Kidney epithelial cell (primary cell): ENCODE measurements around the gene CYP2S1. TPM values are rescaled to one million over a fixed set of nuclear protein-coding genes. Genes with fewer than 3 reads are reported as not detected.

Experiments
- DNase-seq: peaks from one replicate; pipeline ENCODE4 v3.0.0-alpha.2; 2010; ENCODE audit warnings: low read depth
- H3K27me3 ChIP-seq: 2 replicates; pipeline ENCODE4 v1.6.0; 2011; ENCODE audit warnings: low read length; ENCODE audit not compliant: control insufficient read depth, insufficient read depth
- H3K36me3 ChIP-seq: 2 replicates; pipeline ENCODE4 v1.5.1; 2011; ENCODE audit warnings: low read length; ENCODE audit not compliant: control insufficient read depth, insufficient read depth
- H3K4me3 ChIP-seq: 2 replicates; pipeline ENCODE4 v1.5.1; 2011; ENCODE audit warnings: low read depth, mild to moderate bottlenecking, control low read depth, low read length
- CTCF ChIP-seq: IDR thresholded peaks from 2 replicates; pipeline ENCODE4 v1.5.1; 2011; ENCODE audit warnings: mild to moderate bottlenecking, moderate library complexity, low read length, control low read depth, inconsistent platforms; ENCODE audit not compliant: insufficient read depth, poor library complexity, severe bottlenecking
- total RNA-seq: library from RNA; depleted of rRNA; stranded (reverse); fragments of >200 nt; gene quantifications from 2 replicates; pipeline ENCODE4 v1.2.3, GENCODE V29; 2015

The CYP2S1 gene
- total RNA-seq, 1 donor from 2014 or later: 4.9 TPM

- no peak overlapping the region for H3K4me3 ChIP-seq
- TF ChIP-seq CTCF: no peak
- no peak for DNase-seq
Measured at GRCh38 chr19:41159881-41160280, 33.1 kb upstream of the CYP2S1 start.

DNA sequence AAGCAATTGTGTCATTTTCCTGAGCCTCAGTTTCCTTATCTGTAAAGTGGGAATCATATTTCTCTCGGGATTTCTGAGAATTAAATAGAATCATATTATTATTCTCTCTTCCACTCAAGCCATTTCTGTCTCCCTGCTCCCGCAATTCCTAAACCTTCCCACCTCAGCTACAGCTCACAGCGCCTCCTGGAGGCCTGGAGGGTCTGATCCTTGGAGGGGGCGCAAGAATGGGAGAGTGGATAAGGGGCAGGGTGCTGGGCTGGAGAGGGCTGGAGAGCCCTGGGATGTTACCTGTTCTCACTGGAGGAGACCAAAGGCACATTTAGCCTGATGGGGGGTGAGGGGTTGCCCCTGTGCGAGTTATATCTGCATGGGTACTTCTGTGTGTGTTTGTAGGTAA, 31.1 kb upstream of the CYP2S1 start:
- no peak overlapping the region for H3K4me3 ChIP-seq
- DNase-seq: no peak
- TF ChIP-seq CTCF: no peak

More at GRCh38 chr19:41159881-41160280, 33.1 kb upstream of the CYP2S1 start:
- Histone ChIP-seq H3K36me3 (no peaks in the 10 kb centered on the region), H3K27me3 (no peaks in the 10 kb centered on the region)

DNA sequence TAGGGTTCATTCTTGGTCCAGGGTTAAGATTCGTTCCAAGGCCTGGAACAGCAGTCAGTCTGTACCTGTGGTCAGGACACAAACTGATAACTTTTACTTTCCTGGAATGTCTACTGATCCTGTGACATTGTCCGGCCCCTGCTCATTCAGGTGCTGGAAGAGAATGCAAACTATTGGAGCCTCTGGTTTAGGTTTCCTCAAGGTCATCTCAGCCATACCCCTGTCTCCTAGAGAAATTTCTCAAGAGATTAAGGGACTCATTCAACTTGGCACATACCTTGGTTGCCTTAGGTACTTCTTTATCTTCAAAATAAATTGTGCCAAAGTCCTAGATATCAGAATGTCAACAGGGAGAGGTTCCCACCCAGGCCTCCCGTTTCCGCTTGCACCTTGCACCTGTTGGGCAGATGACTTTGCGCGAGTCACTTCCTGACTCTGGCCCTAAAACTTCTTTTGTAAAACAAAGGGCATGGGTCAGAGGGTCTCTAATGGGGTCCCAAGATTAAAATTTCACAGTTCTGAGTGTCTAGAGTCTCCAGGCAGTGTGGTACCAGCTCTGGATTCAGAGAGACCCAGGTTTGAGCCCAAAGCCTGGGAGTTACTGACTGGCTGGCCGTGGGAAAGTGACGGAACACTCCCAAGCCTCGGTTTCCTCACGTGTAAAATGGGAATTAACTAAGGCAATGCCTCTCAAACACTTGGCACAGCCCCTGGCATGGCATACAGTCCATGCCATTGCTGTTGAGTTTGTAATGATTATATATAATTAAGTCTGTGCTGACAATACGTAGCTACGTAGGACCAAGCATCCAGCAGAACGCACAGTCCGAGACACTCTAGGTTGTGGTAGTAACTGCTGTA, 25.8 kb upstream of the CYP2S1 start:
- H3K27me3 ChIP-seq: no peaks in the 10 kb centered on the region
- no peaks in the 10 kb centered on the region for H3K36me3 ChIP-seq
- H3K4me3 ChIP-seq: no peak overlapping the region
- no peak for DNase-seq
- TF ChIP-seq CTCF: no peak

More for the DNA sequence above, 31.1 kb upstream of the CYP2S1 start:
- H3K36me3 ChIP-seq: no peaks in the 10 kb centered on the region
- no peaks in the 10 kb centered on the region for H3K27me3 ChIP-seq

GRCh38 chr19:41172297-41173164, 20.5 kb upstream of the CYP2S1 start:
- Histone ChIP-seq H3K4me3 (no peak overlapping the region), H3K36me3 (no peaks in the 10 kb centered on the region), H3K27me3 (no peaks in the 10 kb centered on the region)
- no peak for DNase-seq
- TF ChIP-seq CTCF: no peak

- no peak for TF ChIP-seq CTCF
- H3K4me3 ChIP-seq: no peak overlapping the region
Measured at GRCh38 chr19:41174297-41174928, 18.6 kb upstream of the CYP2S1 start.

More at GRCh38 chr19:41174297-41174928, 18.6 kb upstream of the CYP2S1 start:
- DNase-seq: no peak
- Histone ChIP-seq H3K36me3 (no peaks in the 10 kb centered on the region), H3K27me3 (no peaks in the 10 kb centered on the region)
